ENCODE data around the gene AFG3L2.

DNA sequence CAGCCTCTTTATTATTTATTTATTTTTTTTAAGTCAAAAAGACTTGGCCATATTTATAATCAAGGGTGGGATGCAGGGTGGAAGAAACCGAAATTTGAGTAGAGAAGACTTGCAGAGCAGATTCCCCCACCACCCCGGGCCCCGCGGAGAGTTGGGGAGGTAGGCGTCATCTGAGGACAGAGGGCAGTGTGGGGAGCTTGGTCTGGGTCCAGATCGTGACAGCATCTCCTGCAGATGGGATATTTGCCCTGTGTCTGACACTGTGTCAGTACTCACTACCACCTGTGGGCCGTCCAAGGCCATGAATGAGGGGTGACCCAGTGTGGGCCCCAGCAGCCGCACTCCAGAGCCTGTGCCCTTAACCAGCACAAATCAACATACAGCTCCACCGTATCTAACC is 20.2 kb upstream of the AFG3L2 start:
- TF ChIP-seq EZH2 (IDR thresholded peaks at IDR 0.05; ENCODE audit: borderline replicate concordance) (no peak), EZH2phosphoT487 (IDR thresholded peaks at IDR 0.05; ENCODE audit: low read depth, severe bottlenecking, unreplicated experiment) (no peak)
- TF ChIP-seq, protein P1, sequence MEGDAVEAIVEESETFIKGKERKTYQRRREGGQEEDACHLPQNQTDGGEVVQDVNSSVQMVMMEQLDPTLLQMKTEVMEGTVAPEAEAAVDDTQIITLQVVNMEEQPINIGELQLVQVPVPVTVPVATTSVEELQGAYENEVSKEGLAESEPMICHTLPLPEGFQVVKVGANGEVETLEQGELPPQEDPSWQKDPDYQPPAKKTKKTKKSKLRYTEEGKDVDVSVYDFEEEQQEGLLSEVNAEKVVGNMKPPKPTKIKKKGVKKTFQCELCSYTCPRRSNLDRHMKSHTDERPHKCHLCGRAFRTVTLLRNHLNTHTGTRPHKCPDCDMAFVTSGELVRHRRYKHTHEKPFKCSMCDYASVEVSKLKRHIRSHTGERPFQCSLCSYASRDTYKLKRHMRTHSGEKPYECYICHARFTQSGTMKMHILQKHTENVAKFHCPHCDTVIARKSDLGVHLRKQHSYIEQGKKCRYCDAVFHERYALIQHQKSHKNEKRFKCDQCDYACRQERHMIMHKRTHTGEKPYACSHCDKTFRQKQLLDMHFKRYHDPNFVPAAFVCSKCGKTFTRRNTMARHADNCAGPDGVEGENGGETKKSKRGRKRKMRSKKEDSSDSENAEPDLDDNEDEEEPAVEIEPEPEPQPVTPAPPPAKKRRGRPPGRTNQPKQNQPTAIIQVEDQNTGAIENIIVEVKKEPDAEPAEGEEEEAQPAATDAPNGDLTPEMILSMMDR (IDR thresholded peaks at IDR 0.05; ENCODE audit: poor library complexity), result no peak
